GM21367 (cell line): ENCODE data around the gene EBLN2.

ENCODE experiments used
- ATAC-seq: cut with Tn5 transposase; IDR thresholded peaks from one replicate; pipeline ENCODE4 v1.9.1; 2021; ENCODE audit not compliant: unreplicated experiment

The EBLN2 gene

DNA sequence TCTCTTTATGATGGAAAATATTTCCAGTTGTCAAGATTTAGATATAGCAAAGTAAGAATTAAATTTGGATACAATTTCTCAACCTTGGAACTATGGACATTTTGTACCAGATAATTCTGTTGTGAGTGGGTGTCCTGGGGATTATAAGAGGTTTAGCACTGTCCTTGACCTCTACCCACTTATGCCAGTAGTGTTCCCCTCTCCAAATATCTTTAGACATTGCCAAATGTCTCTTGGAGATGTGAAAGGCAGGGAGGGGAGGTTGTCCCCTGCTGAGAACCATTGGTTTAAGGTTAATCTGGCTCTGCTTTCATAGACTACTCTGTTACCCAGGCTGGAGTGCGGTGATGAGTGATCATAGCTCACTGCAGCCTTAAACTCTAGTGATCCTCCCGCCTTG, at the start of gene EBLN2:
EBLN2 (plus strand) TSS at position 244 of the 400 bp plus-strand sequence. CDS start 423 bp downstream, outside the sequence.
- ATAC-seq = no peak

DNA sequence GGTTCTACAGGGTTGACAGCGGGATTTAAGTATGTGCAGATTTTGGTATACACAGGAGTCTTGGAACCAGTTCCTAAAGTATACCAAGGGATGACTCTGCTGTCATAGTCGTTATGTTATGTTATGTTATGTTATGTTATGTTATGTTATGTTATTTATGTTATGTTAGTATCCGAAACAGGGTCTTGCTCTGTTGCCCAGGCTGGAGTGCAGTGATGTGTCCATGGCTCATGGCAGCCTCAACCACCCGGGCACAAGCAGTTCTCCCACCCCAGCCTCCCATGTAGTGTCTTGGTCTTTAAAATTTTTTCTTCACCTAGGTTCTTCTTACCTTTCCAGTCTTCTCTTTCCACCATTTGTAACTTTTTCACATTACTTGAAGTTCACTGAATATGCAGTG, 43.2 kb upstream of the EBLN2 start:
- no peak for ATAC-seq

DNA sequence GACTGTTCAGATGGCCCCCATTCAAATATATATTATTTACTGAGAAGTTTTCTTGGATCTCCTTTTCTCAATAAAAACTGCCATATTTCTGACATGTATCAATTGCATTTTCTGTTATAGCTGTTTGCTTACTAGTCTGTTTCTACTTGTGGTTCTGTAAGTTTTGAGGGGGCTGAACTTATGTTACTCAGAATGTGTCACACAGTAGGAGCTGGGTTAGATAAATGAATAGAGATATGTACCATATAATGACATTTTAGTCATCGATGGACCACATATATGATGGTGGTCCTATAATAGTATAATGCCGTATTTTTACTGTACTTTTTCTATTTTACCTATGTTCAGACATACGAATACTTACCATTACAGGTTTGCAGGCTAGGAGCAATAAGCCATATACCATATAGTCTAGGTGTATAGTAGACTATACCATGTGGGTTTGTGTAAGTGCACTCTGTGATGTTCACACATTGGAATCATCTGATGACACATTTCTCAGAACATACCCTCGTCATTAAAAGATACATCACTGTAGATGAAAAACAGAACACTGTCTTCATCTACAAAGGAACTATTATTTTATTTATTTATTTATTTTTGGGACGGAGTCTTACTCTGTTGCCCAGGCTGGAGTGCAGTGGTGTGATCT, 42.5 kb upstream of the EBLN2 start:
- no peak for ATAC-seq

DNA sequence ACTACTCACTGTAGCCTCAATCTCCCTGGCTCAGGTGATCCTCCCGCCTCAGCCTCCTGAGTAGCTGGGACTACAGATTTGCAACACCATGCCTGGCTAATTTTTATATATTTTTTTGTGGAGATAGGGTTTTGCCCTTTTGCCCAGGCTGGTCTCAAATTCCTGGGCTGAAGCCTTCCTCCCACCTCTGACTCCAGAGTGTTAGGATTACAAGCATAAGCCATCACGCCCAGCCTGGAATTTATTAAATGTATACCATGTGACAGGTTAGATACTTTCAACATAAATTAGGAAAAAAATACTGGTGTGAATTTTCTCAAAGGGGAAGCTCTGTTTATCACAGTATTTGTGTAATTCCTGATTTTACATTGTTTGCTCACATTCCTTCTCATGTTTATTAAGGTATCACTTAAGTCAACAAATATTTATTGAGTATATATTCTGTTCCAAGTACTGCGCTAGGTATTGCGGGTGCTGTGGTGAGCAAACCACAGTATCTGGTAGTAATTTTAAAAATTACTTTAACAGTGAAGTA, 40.1 kb upstream of the EBLN2 start:
- no peak for ATAC-seq

DNA sequence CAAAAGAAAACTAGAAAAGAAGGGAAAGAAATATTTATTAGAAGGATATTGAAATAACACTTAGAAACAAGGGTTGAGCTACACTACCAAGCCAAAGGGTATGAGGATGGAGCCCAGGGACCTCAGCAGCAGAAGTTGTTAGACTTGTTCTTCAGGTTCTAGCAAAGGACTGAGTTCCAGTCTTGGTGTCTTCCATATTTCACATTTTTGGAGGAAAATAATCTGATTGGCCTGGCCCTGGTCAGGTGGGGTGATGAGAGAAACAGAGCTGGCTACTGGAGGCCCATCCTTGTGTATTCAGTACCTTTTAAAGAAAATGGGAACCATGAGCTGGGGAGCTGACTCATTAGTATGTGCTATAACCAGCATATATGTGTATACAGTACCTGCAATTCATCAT, 36.6 kb upstream of the EBLN2 start:
- ATAC-seq = no peak

DNA sequence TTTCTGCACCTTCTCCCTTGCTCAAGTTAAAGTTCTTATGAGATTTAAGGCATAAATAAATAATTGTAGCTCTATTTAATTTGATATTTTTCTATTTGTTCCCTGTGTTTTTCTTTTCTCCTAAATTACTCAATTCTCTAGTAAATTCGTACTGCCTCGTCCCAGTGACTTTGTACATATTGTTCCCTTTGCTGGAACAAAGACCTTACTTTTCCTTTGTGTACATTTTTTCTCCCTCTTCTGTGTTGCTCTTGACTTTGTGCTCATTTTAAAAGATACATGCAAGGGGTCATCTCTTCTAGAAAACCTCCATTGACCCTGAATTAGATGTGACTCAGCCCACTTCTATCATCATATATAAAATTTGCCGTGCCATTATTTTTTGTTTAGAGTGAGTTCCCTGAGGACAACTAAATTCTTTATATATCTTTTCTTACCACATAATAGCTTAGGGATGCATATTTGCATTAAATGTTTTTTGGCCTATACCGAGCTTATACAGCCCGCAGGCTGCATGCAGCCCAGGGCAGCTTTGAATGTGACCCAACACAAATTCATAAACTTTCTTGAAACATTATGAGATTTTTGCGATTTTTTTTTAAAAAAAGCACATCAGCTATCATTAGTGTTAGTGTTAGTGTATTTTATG, 35.2 kb upstream of the EBLN2 start:
- ATAC-seq = no peak

DNA sequence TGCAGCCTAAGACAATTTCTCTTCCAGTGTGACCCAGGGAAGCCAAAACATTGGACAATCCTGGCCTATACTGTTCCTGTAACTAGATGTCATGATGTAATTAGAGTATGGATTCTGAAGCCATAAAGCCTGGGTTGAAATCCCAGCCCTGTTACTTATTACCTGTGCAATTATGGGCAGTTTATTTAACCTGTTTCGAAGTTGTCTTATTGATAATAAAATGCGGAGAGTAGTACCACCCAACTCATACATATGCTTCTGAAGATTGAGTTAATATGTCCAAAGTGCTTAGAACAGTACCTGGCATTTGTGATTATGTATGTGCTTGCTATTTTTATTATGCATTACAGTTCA, 34.7 kb upstream of the EBLN2 start:
- no peak for ATAC-seq

DNA sequence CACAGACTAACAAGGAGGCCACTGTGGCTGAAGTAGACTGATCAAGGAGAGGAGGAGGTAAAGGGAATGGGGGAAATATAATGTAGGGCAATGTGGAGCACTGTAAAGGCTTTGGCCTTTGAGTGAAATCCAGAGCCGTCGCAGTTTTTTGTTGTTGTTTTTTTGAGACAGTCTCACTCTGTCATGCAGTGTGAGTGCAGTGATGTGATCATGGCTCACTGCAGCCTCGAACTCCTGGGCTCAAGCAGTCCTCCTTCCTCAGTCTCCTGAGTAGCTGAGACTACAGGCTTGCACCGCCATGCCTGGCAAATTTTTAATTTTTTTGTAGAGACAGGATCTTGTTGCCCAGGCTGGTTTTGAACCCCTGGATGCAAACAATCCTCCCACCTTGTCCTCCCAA, 32.7 kb upstream of the EBLN2 start:
- ATAC-seq = no peak

DNA sequence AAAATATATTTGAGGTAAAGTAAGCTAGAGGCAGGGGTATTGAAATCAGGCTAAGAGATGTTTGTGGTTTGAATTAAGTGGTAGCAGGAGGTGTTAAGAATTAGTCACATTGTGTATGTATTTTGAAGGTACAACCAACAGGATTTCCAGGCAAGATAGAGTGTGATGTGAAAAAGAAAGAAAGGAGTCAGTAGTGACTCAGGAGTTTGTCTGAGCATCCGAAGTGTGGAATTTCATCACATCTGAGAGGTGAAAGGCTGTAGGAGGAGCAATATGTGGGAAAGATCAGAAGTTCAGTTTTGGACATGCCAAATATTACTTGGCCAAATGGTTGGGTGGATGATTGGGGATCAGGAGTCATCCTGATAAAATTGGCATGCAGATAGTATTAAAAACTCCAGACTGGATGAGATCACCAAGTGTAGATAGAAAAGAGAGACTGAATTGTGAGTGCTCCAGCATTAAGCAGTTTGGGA, 32.1 kb upstream of the EBLN2 start:
- ATAC-seq = no peak

DNA sequence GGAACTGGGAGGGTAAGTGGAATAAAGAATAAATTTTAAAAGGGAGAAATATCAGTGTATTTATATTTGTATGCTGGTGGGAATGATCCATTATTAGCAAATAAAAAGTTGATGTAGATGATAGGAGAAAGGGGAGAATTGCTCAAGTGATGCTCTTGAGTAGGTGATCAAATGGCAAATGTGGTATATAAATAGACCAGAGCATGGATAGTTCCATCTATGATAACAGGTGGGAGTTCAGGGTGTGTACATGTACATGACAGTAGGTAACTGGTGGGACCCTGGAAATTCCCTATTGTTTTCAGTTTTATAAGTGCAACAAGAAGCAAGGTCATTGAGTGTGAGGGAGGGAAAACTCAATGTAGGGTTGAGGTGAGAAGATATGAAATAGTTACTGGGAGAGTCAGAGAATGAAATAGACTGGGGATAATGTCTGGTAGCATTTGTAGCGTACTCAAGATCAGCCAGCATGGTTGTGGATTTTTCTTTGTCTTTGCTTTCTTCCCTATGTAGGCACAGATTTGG, 31.3 kb upstream of the EBLN2 start:
- ATAC-seq = no peak

DNA sequence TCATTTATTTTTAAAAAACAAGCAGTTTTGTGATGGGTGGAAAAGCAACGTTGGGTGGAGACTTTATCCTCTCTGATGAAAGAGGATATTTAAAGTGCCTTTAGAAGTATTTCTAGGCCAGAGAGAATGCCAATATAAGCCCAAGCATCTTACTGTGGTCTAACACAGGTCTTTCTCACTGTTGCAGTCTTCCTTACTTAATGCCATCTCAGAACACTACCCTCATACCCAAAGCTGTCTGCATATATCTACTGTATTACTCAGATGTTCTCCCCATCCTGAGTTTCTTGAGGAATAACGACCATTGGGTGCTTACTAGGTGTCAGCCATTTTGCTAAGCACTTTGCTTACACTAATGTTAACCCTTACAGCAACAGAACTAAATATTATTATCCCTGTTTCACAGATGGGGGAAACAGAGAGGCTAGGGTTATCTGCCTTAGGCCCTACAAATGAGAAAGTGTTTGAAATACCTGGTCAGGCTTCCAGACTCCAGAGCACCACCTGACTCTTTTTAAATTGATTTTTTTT, 29.8 kb upstream of the EBLN2 start:
- ATAC-seq = no peak

DNA sequence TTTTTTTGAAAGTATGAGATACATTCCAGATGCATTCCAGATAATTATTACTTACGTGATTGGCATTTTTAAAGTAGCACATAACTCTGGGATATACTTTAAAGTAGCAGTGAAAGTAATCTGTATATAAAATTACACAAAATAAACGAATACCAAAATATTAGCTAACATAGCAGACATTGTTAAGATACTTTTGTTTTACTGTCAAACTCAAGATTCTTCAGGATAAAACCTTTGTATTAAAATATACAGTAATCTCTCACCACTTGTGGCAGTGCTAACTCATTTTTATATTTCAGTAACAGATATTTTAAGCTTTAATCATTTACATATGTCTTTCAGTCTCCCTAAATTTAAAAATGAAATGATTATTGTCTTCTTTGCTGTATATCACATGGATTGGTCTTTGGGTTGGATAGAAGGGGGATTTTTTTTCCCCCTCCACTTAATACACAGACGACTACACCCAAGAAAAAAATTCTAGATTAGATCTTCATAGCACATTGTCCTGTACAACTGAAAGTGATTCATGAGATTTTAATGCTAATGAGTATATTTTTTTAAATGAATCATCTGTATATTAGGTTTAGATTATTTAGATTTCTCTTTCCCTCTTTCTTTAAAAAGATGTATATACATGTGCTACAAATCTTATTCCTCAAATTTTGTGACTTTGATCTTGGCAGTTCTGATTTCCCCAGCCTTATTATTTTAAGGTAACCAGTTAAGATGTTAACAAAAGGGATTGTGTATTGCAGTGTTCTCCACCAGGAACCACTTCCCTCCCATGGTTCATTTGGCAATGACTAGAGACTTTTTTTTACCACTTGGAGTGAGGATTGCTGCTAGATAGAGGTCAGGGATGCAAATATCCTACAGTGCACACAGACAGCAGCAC, 24.5 kb upstream of the EBLN2 start:
- ATAC-seq = no peak

DNA sequence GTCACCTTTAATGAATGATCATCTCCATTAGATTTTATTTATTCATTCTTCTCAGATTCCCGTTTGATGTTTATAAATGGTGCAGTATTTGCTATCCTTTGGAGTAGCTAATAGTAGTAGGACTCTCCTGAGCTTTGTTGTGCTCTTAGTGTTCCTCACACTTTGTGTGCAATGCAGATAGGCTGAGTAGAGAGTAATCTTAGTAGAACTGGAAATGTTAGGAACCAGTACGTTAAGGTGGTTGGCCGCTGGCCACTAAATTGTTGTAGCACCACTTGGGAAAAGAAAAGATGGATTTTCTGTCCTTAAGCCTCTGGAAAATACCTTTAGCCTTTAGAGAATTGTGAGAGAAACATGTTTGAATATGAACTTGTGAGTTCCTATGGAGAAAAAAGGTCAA, 19.9 kb upstream of the EBLN2 start:
- ATAC-seq = no peak

DNA sequence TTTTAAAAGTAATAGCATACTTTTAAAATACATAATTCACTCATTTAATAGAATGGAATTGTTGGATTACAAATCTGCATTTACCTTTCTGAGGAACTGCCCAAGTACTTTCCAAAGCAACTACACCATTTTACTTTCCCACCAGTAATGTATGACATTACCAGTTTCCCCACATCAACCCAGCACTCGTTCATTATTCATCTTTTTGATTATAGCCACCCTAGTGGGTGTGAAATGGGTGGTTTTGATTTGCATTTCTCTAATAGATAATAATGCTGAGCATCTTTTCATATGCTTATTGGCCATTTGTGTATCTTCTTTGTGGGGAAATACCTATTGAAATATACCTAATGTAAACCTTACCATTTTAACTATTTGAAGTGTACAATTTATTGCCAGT, 18.0 kb upstream of the EBLN2 start:
- ATAC-seq = no peak

DNA sequence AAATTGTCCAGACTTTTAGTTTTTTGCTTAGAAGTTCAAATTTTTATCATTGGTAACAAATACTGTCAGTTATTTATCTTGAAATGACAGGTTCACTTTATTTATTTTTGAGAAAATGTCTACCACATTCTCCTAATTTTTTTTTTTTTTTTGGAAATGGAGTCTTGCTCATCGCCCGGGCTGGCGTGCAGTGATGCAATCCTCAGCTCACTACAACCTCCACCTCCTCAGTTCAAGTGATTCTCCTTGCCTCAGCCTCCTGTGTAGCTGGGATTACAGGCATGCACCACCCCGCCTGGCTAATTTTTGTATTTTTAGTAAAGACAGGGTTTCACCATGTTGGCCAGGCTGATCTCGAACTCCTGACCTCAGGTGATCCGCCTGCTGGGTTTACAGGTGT, 16.1 kb upstream of the EBLN2 start:
- no peak for ATAC-seq

DNA sequence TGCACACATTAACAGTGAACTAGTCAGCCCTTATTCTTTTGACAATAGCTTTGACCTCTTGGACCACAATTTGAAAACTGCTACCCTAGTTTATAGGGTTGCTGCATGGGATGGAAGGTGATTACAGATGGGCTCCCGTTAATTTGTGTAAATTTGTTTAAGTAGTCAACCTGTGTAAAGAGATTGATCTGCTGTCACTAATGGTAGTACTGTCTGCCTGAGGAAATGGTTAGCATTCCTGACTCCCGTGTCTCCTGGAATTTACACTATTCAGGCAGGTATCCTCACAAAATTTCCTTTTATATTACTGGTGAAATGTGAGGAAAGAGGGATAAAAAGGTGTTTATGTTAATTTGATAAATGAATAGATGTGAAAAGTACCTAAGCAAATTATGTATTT, 15.3 kb upstream of the EBLN2 start:
- no peak for ATAC-seq

DNA sequence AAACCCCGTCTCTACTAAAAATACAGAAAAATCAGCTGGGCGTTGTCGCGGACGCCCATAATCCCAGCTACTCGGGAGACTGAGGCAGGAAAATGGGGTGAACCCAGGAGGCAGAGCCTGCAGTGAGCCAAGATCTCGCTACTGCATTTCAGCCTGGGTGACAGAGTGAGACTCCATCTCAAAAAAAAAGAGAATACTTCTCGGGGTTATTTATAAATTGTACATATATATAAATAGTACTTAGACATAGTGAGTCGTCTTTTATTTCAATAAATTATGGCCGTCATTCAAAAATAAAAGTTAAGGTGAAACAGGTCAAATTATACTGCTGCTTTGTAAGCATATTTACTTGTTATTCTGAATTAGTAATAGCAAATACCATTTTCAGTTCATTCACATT, 12.1 kb upstream of the EBLN2 start:
- ATAC-seq = no peak

DNA sequence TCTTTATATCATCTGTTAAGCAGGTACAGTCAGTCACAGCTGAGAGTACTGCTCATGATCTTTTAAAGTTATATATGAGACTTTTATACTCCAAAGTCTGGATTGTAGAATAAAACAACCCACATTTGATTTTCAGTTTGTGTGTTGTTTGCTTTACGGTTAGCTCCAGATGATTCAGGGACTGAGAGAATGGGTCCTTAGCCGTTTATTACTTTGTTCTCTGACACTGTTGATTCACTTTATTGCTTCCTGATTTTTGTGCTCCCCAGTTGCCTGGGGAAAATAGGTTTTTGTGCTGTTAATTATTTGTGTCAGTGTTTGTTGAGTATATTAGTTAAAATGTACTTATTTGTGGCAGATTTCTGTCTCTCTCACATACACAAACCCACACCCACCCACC, 8.6 kb upstream of the EBLN2 start:
- no peak for ATAC-seq

DNA sequence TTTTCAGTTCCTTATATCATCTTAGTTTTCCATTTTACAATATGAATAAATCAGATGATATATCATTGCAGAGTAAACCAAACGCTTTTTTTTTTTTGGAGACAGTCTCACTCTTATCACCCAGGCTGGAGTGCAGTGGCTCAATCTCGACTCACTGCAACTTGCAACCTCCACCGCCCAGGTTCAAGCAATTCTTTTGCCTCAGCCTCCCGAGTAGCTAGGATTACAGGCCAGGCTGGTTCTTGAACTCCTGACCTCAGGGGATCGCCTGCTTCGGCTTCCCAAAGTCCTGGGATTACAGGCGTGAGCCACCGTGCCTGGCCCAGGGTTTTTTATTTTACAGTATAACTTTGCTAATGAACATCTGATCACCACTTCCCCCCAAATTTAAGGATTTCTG, 5.9 kb upstream of the EBLN2 start:
- no peak for ATAC-seq

DNA sequence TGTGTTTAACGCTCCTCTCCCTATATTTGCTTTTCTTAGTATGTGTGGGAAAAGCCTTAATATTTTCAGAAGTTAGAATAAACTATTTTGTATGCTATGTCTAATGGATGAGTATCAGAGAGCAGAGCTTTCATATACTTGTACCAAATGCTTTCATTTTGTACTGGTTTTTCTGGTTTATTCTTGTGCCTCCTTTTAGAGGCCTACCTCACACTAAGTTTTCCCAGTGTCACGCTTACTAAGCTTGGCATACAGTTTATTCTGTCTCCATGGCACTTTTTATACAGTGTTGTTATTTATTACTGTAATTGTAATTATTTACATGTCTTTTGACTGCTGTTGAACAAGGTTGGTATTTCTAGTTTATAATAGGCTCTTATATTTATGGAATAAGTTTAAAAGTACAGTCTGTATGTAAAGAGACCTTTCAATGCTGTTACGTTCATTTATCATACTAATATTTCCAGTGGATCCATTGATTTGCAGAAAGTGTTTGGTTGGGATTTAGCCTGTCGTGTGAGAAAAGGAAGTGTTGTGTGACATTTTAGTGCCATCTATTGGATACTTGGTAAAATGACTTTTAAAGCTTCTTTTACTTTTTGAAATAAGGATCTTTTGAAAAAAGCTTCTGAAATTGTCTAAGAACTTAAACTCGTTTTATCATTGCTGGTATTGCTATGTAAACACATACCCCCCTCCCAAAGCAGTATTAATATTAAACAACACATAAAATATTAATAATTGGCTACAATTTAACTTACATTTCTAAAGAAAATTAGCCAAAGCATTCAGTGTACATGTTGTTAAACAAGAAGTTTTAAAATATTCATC, 5.2 kb upstream of the EBLN2 start:
- no peak for ATAC-seq

DNA sequence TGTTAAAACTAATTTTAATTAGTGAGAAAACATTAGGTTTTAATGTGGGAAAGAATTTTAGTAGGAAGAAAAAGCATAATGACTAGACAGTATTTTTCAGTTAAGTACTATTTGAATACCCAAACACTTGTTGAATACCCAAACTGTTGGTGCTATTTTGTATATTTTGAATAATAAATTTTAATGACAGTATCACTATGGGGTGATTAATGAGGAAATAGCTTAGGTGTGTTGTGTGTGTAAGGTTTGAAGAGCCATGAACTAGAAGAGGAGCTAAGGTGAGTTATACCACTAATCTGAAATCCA, 4.7 kb upstream of the EBLN2 start:
- ATAC-seq = no peak
